ENCODE results near the gene MPZL3.

- no peak for TF ChIP-seq CTCF (IDR thresholded peaks at IDR 0.05)
- TF ChIP-seq POLR2A (IDR thresholded peaks at IDR 0.05), result no peak
Observed at GRCh38 chr11:118216621-118217481, 35.3 kb downstream of the MPZL3 start.
